Karpas-422 (cell line): ENCODE measurements around the gene NR1H2. TPM values are rescaled to one million over a fixed set of nuclear protein-coding genes. Genes with fewer than 3 reads are reported as not detected.
A peak's percentile ranks its signal among the peaks of the same experiment; 100 is the strongest.

Experiments used
- DNase-seq: peaks from one replicate; pipeline ENCODE4 v3.0.0-alpha.2; 2015
- H2AFZ ChIP-seq: fragments of 200-600 bp; sonication (generic); 2 replicates; pipeline ENCODE4 v1.6.1; 2014; ENCODE audit warnings: antibody characterized with exemption, low read length, mixed read lengths
- H3K27ac ChIP-seq: fragments of 200-600 bp; sonication (generic); 2 replicates; pipeline ENCODE4 v1.5.1; 2014; ENCODE audit warnings: mild to moderate bottlenecking, low read length, moderate library complexity
- H3K27me3 ChIP-seq: fragments of 200-600 bp; sonication (generic); 2 replicates; pipeline ENCODE4 v1.6.1; 2014; ENCODE audit warnings: low read length, mixed read lengths
- H3K36me3 ChIP-seq: fragments of 200-600 bp; sonication (generic); 2 replicates; pipeline ENCODE4 v1.6.1; 2014; ENCODE audit warnings: low read length, mixed read lengths; ENCODE audit not compliant: insufficient read depth
- H3K4me1 ChIP-seq: fragments of 200-600 bp; sonication (generic); 2 replicates; pipeline ENCODE4 v1.6.1; 2014; ENCODE audit warnings: mild to moderate bottlenecking, low read length, mixed read lengths
- H3K4me2 ChIP-seq: fragments of 200-600 bp; sonication (generic); 2 replicates; pipeline ENCODE4 v1.6.1; 2014; ENCODE audit warnings: low read length, low read depth, mild to moderate bottlenecking; ENCODE audit not compliant: poor library complexity, severe bottlenecking
- H3K4me3 ChIP-seq: fragments of 200-600 bp; sonication (generic); 2 replicates; pipeline ENCODE4 v1.5.1; 2014; ENCODE audit warnings: mild to moderate bottlenecking, antibody characterized with exemption, low read length, mixed read lengths
- H3K79me2 ChIP-seq: fragments of 200-600 bp; sonication (generic); 2 replicates; pipeline ENCODE4 v1.6.1; 2014; ENCODE audit warnings: mild to moderate bottlenecking, low read length, mixed read lengths
- H3K9ac ChIP-seq: fragments of 200-600 bp; sonication (generic); 2 replicates; pipeline ENCODE4 v1.6.0; 2014; ENCODE audit warnings: low read length
- H3K9me2 ChIP-seq: fragments of 200-600 bp; sonication (generic), shearing (Covaris generic); replicated peaks from 2 replicates; pipeline ENCODE4 v1.6.0; 2014; ENCODE audit warnings: mild to moderate bottlenecking, low read length, moderate library complexity; ENCODE audit not compliant: insufficient read depth
- H3K9me3 ChIP-seq: fragments of 300-700, 200-600 bp; sonication (generic); 2 replicates; pipeline ENCODE4 v1.6.1; 2014; ENCODE audit warnings: low read length, mixed read lengths
- H4K20me1 ChIP-seq: fragments of 200-600 bp; sonication (generic); 2 replicates; pipeline ENCODE4 v1.6.1; 2014; ENCODE audit warnings: mild to moderate bottlenecking, antibody characterized with exemption, low read length, low read depth; ENCODE audit not compliant: insufficient read depth
- total RNA-seq: library from RNA; depleted of rRNA; stranded (reverse); fragments of >200 nt; shearing (Covaris generic); gene quantifications from 2 replicates; pipeline ENCODE4 v1.2.3, GENCODE V29; 2014; ENCODE audit warnings: low replicate concordance

NR1H2 gene
- total RNA-seq, 1 experiment from 2014 or later, result 68.2 TPM

DNA sequence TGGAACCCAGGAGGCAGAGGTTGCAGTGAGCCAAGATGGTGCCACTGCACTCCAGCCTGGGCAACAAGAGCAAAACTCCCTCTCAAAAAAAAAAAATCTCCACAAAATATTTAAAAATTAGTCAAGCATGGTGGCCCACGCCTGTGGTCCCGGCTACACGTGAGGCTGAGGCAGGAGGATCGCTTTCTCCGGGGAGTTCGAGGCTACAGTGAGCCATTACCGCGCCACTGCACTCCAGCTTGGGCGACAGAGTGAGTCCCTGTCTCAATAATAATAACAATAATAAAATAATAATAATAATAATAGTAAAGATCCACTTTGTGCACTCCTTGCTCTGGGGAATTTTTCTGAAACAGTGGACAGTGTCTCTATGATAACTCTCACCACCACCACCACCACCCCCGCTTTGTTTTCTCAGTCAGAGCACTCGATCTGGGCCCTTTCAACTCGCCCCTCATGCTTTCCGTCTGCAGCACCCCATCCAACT, 19.5 kb upstream of the NR1H2 start:
- H3K4me2 ChIP-seq, result peak overlapping the region; percentile 69
- H3K9me2 ChIP-seq, result no peaks in the 10 kb centered on the region
- H3K4me3 ChIP-seq, result no peak overlapping the region
- H3K9ac ChIP-seq, result no peak overlapping the region; the same call in 1 of the 2 replicates
- H3K9me3 ChIP-seq, result no peaks in the 10 kb centered on the region
- no peaks in the 10 kb centered on the region for H4K20me1 ChIP-seq
- H2AFZ ChIP-seq, result peak overlapping the region; percentile 85; the same call in 1 of the 2 replicates
- no peak overlapping the region for H3K27ac ChIP-seq
- H3K4me1 ChIP-seq, result peaks cover 23% of the 10 kb centered on the region
- no peaks in the 10 kb centered on the region for H3K27me3 ChIP-seq
- no peaks in the 10 kb centered on the region for H3K36me3 ChIP-seq
- H3K79me2 ChIP-seq, result no peaks in the 10 kb centered on the region
- no peak for DNase-seq

GRCh38 chr19:50357178-50358100, 18.8 kb upstream of the NR1H2 start:
- Histone ChIP-seq H3K4me2 (peak overlapping the region; percentile 69), H3K4me1 (peaks cover 23% of the 10 kb centered on the region), H3K9ac (peak overlapping the region; percentile 58), H3K36me3 (no peaks in the 10 kb centered on the region), H3K79me2 (no peaks in the 10 kb centered on the region), H3K27ac (no peak overlapping the region), H3K4me3 (peak overlapping the region; percentile 47; the same call in 1 of the 2 replicates), H4K20me1 (no peaks in the 10 kb centered on the region; the same call in 1 of the 2 replicates), H3K9me2 (no peaks in the 10 kb centered on the region), H3K27me3 (no peaks in the 10 kb centered on the region), H3K9me3 (no peaks in the 10 kb centered on the region), H2AFZ (peak overlapping the region; percentile 85; the same call in 1 of the 2 replicates)
- peak; percentile 93 for DNase-seq

- H4K20me1 ChIP-seq, result no peaks in the 10 kb centered on the region; the same call in 1 of the 2 replicates
- H3K79me2 ChIP-seq, result no peaks in the 10 kb centered on the region
- H3K9me2 ChIP-seq, result no peaks in the 10 kb centered on the region
- H3K27ac ChIP-seq, result no peak overlapping the region
- no peaks in the 10 kb centered on the region for H3K9me3 ChIP-seq
- peaks cover 23% of the 10 kb centered on the region for H3K4me1 ChIP-seq
- peak overlapping the region; percentile 43; the same call in 1 of the 2 replicates for H3K4me3 ChIP-seq
- H2AFZ ChIP-seq, result no peak overlapping the region
- peak overlapping the region; percentile 56 for H3K4me2 ChIP-seq
- H3K27me3 ChIP-seq, result no peaks in the 10 kb centered on the region
- no peaks in the 10 kb centered on the region for H3K36me3 ChIP-seq
- H3K9ac ChIP-seq, result peak overlapping the region; percentile 52
- DNase-seq, result peak; percentile 79
Observed at GRCh38 chr19:50358483-50359327, 17.6 kb upstream of the NR1H2 start.

DNA sequence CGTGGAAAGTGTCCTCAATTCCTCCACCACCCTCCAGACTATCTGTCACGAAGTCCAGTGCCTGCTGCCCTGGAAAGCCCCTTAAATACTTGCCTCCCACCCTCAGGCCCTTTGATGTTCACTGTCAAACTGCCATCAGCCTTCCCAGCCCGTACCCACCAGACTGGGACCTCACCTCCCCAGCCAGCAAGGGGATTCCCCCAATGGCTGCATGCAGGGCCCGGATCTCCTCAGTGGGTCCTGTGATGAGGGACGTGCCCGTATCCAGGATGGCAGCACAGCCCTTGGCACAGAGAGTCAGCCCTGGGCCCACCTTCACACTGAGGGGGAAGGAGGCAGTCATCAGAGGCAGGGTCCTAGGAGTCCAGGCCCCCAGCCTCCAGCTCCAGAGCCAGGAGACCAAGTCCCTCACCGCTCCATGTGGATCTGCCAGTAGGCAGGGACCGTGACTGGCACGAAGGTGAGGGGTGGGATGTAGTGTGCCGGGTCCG, 16.9 kb upstream of the NR1H2 start:
- Histone ChIP-seq H3K9ac (no peak overlapping the region), H3K27ac (no peak overlapping the region)

DNA sequence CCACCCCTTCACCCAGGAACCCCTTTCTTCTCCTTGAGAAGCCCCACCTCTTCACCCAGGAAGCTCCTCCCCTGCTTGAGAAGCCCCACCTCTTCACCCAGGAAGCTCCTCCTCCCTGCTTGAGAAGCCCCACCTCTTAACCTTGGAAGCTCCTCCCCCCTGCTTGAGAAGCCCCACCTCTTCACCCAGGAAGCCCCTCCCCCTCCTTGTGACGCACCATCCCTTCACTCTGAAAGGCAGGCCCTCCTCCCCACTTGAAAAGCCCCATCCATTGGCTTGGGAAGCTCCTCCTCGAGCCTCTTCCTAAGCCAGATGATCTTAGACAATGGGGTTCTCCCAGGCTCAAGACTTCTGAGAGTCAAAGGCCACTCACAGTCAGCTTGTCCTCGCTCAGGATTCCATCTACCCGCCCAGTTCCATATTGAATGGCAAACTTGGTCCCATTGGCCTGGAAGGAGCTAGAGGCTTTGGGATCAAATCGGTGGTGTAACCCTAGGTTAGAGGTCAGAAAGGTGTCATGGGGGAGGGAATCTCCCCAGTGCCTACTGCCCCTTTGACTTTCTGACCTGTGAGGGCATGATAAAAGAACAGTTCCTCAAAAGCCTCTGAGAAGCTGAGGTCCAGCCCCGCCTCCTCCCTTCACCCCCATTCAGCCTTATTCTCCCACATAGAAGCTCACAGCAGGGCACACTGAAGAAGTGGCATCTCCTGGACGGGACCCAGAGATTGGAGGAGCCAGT, 14.8 kb upstream of the NR1H2 start:
- no peaks in the 10 kb centered on the region for H3K9me2 ChIP-seq
- no peaks in the 10 kb centered on the region for H3K36me3 ChIP-seq
- no peak overlapping the region for H3K9ac ChIP-seq
- no peaks in the 10 kb centered on the region; the same call in 1 of the 2 replicates for H4K20me1 ChIP-seq
- H2AFZ ChIP-seq, result no peak overlapping the region
- H3K4me2 ChIP-seq, result no peak overlapping the region
- H3K79me2 ChIP-seq, result no peaks in the 10 kb centered on the region
- peaks cover 20% of the 10 kb centered on the region for H3K4me1 ChIP-seq
- H3K27ac ChIP-seq, result no peak overlapping the region
- peak; percentile 85 for DNase-seq
- no peak overlapping the region for H3K4me3 ChIP-seq
- H3K9me3 ChIP-seq, result no peaks in the 10 kb centered on the region
- H3K27me3 ChIP-seq, result no peaks in the 10 kb centered on the region

More for the DNA sequence above, 16.9 kb upstream of the NR1H2 start:
- H4K20me1 ChIP-seq, result no peaks in the 10 kb centered on the region; the same call in 1 of the 2 replicates
- H3K36me3 ChIP-seq, result no peaks in the 10 kb centered on the region
- H3K9me3 ChIP-seq, result no peaks in the 10 kb centered on the region
- no peak overlapping the region for H3K4me2 ChIP-seq
- H2AFZ ChIP-seq, result no peak overlapping the region
- peaks cover 23% of the 10 kb centered on the region for H3K4me1 ChIP-seq
- H3K79me2 ChIP-seq, result no peaks in the 10 kb centered on the region
- no peak overlapping the region for H3K4me3 ChIP-seq
- H3K9me2 ChIP-seq, result no peaks in the 10 kb centered on the region
- H3K27me3 ChIP-seq, result no peaks in the 10 kb centered on the region
- DNase-seq, result no peak

DNA sequence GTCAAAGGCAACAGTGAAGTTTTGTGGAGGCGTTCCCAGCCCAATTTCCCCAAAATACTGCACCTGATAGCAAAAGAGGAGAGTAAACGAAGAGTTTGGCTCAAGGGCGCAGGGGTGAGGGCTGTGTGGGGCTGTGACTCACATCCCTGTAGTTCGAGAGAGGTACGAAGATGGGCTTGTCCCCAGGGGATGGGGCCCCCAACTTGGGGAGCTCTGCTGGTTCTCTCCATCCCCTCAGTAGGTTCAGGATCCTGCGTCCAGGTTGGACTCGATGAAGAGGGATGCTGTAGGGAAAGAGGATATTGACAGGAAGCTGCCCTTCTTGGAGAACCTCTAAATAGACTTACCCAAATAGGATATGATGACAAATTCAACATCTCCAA, 14.2 kb upstream of the NR1H2 start:
- Histone ChIP-seq H3K9ac (no peak overlapping the region), H3K4me2 (no peak overlapping the region), H3K4me3 (no peak overlapping the region), H3K79me2 (no peaks in the 10 kb centered on the region), H3K9me3 (no peaks in the 10 kb centered on the region), H3K4me1 (peaks cover 15% of the 10 kb centered on the region), H3K27me3 (no peaks in the 10 kb centered on the region), H4K20me1 (no peaks in the 10 kb centered on the region; the same call in 1 of the 2 replicates), H3K9me2 (no peaks in the 10 kb centered on the region), H2AFZ (no peak overlapping the region), H3K36me3 (no peaks in the 10 kb centered on the region), H3K27ac (no peak overlapping the region)
- DNase-seq, result no peak

GRCh38 chr19:50362656-50363424, 13.4 kb upstream of the NR1H2 start:
- Histone ChIP-seq H3K79me2 (no peaks in the 10 kb centered on the region), H3K27ac (no peak overlapping the region), H3K9me2 (no peaks in the 10 kb centered on the region), H3K36me3 (no peaks in the 10 kb centered on the region), H2AFZ (no peak overlapping the region), H3K4me3 (no peak overlapping the region), H3K4me2 (no peak overlapping the region), H3K27me3 (no peaks in the 10 kb centered on the region), H3K9ac (no peak overlapping the region), H3K4me1 (peaks cover 15% of the 10 kb centered on the region), H4K20me1 (no peaks in the 10 kb centered on the region; the same call in 1 of the 2 replicates), H3K9me3 (no peaks in the 10 kb centered on the region)
- no peak for DNase-seq
